Activated naive CD4-positive, alpha-beta T cell treated with anti-CD3 and anti-CD28 coated beads, Interleukin-2, amount 50 U/mL, for 72 hours (primary cell): ENCODE results near the gene ROBO3. TPM values are rescaled to one million over a fixed set of nuclear protein-coding genes. Genes with fewer than 3 reads are reported as not detected.

Experiments used
- ATAC-seq, 2 donors: fragments of 150-1000 bp; cut with Tn5 transposase; 2 replicates each; pipeline ENCODE4 v1.10.0; 2021; ENCODE audit warnings: mild to moderate bottlenecking in 2 of 2, moderate library complexity in 2 of 2
- DNase-seq, 2 donors: peaks; one replicate each; pipeline ENCODE4 v3.0.0; 2021 to 2022; ENCODE audit warnings: low spot score in 2 of 2
- H3K27ac Mint-ChIP-seq, 2 donors: one replicate each; pipeline ENCODE4 v1.8.0; 2022; ENCODE audit warnings: mild to moderate bottlenecking in 2 of 2, mixed read lengths in 2 of 2
- H3K36me3 Mint-ChIP-seq, 2 donors: one replicate each; pipeline ENCODE4 v1.8.0; 2022; ENCODE audit warnings: mixed read lengths in 2 of 2
- H3K9me3 Mint-ChIP-seq, 2 donors: one replicate each; pipeline ENCODE4 v1.8.0; 2022; ENCODE audit warnings: mixed read lengths in 2 of 2
- total RNA-seq, 2 donors: library from RNA; stranded (reverse); gene quantifications; one replicate each; pipeline ENCODE4 v1.2.3, GENCODE V29; 2022

ROBO3 gene
- total RNA-seq = 10 to 100 TPM; 18.0 to 24.4 TPM

- Mint-ChIP-seq H3K9me3 (no peaks in the 10 kb centered on the region), H3K36me3 (peaks cover 0 to 14% of the 10 kb centered on the region in 2 donors), H3K27ac (no peak within 1 kb of the TSS)
- DNase-seq (peak in 1 of 2 donors; percentile 40), ATAC-seq (no peak)
Observed at GRCh38 chr11:124865181-124865901, at the start of gene ROBO3. Gene ROBO3, plus strand, starts transcription at chr11:124865432. Its CDS starts 146 bp downstream, at chr11:124865578.

- no peaks in the 10 kb centered on the region for H3K9me3 Mint-ChIP-seq
- no peak overlapping the region for H3K27ac Mint-ChIP-seq
- ATAC-seq (no peak), DNase-seq (no peak)
- no peaks in the 10 kb centered on the region for H3K36me3 Mint-ChIP-seq
Observed at GRCh38 chr11:124817036-124817435, 48.2 kb upstream of the ROBO3 start.

- H3K27ac Mint-ChIP-seq = peak overlapping the region in 1 of 2 donors; percentile 12
- H3K9me3 Mint-ChIP-seq = no peaks in the 10 kb centered on the region
- ATAC-seq (no peak), DNase-seq (no peak)
- H3K36me3 Mint-ChIP-seq = no peaks in the 10 kb centered on the region
Observed at GRCh38 chr11:124821995-124822730, 43.1 kb upstream of the ROBO3 start.

GRCh38 chr11:124823512-124824376 lies 41.5 kb upstream of the ROBO3 start:
- ATAC-seq (no peak), DNase-seq (no peak)
- Mint-ChIP-seq H3K27ac (no peak overlapping the region), H3K9me3 (no peaks in the 10 kb centered on the region), H3K36me3 (no peaks in the 10 kb centered on the region)

- H3K36me3 Mint-ChIP-seq = no peaks in the 10 kb centered on the region
- no peak for ATAC-seq
- DNase-seq = no peak
- no peak overlapping the region for H3K27ac Mint-ChIP-seq
- H3K9me3 Mint-ChIP-seq = no peaks in the 10 kb centered on the region
Observed at GRCh38 chr11:124825876-124826275, 39.4 kb upstream of the ROBO3 start.

- no peaks in the 10 kb centered on the region for H3K9me3 Mint-ChIP-seq
- DNase-seq (no peak), ATAC-seq (no peak)
- no peaks in the 10 kb centered on the region for H3K36me3 Mint-ChIP-seq
- no peak overlapping the region for H3K27ac Mint-ChIP-seq
Observed at GRCh38 chr11:124829986-124830385, 35.2 kb upstream of the ROBO3 start.

GRCh38 chr11:124830749-124831148 lies 34.5 kb upstream of the ROBO3 start:
- no peaks in the 10 kb centered on the region for H3K9me3 Mint-ChIP-seq
- H3K27ac Mint-ChIP-seq = no peak overlapping the region
- DNase-seq (no peak), ATAC-seq (no peak)
- no peaks in the 10 kb centered on the region for H3K36me3 Mint-ChIP-seq

GRCh38 chr11:124831897-124832296 lies 33.3 kb upstream of the ROBO3 start:
- H3K9me3 Mint-ChIP-seq = no peaks in the 10 kb centered on the region
- ATAC-seq (no peak), DNase-seq (no peak)
- H3K36me3 Mint-ChIP-seq = no peaks in the 10 kb centered on the region
- no peak overlapping the region for H3K27ac Mint-ChIP-seq

- ATAC-seq (peak in 1 of 2 donors; percentile 26), DNase-seq (no peak)
- H3K9me3 Mint-ChIP-seq = no peaks in the 10 kb centered on the region
- H3K27ac Mint-ChIP-seq = no peak overlapping the region
- no peaks in the 10 kb centered on the region for H3K36me3 Mint-ChIP-seq
Observed at GRCh38 chr11:124832571-124832970, 32.7 kb upstream of the ROBO3 start.

GRCh38 chr11:124834526-124835180 lies 30.6 kb upstream of the ROBO3 start:
- H3K27ac Mint-ChIP-seq = no peak overlapping the region
- DNase-seq (no peak), ATAC-seq (no peak)
- H3K36me3 Mint-ChIP-seq = no peaks in the 10 kb centered on the region
- H3K9me3 Mint-ChIP-seq = no peaks in the 10 kb centered on the region

GRCh38 chr11:124835918-124836317 lies 29.3 kb upstream of the ROBO3 start:
- Mint-ChIP-seq H3K27ac (peak overlapping the region; percentile 47 to 69), H3K36me3 (peaks cover 0 to 5% of the 10 kb centered on the region in 2 donors), H3K9me3 (no peaks in the 10 kb centered on the region)
- ATAC-seq (no peak), DNase-seq (no peak)

- Mint-ChIP-seq H3K9me3 (no peaks in the 10 kb centered on the region), H3K36me3 (peaks cover 0 to 12% of the 10 kb centered on the region in 2 donors), H3K27ac (peak overlapping the region in 1 of 2 donors; percentile 69)
- peak; percentile 30 to 54 for ATAC-seq
- DNase-seq = no peak
Observed at GRCh38 chr11:124837491-124837856, 27.8 kb upstream of the ROBO3 start.

GRCh38 chr11:124838805-124839127 lies 26.5 kb upstream of the ROBO3 start:
- ATAC-seq = no peak
- peaks cover 0 to 12% of the 10 kb centered on the region in 2 donors for H3K36me3 Mint-ChIP-seq
- DNase-seq = no peak
- H3K27ac Mint-ChIP-seq = no peak overlapping the region
- H3K9me3 Mint-ChIP-seq = no peaks in the 10 kb centered on the region

- no peaks in the 10 kb centered on the region for H3K9me3 Mint-ChIP-seq
- H3K36me3 Mint-ChIP-seq = peaks cover 0 to 12% of the 10 kb centered on the region in 2 donors
- H3K27ac Mint-ChIP-seq = no peak overlapping the region
- ATAC-seq (no peak), DNase-seq (no peak)
Observed at GRCh38 chr11:124839128-124839971, 25.9 kb upstream of the ROBO3 start.

GRCh38 chr11:124839972-124840621 lies 25.1 kb upstream of the ROBO3 start:
- no peaks in the 10 kb centered on the region for H3K9me3 Mint-ChIP-seq
- no peak for DNase-seq
- peak overlapping the region in 1 of 2 donors; percentile 37 for H3K27ac Mint-ChIP-seq
- H3K36me3 Mint-ChIP-seq = peaks cover 0 to 12% of the 10 kb centered on the region in 2 donors
- no peak for ATAC-seq
